RWPE1 (cell line): ENCODE data around the gene MAP2K6.

Experiments
- CTCF ChIA-PET: fragments of 350-600 bp; sonication (Branson Sonifier 250); formaldehyde crosslinking; extraction: SDS; loops from one replicate; lab custom pipeline; 2021; lab: Yijun Ruan, JAX
- POLR2A ChIA-PET: fragments of 400-600 bp; formaldehyde crosslinking; extraction: SDS; loops from one replicate; lab custom pipeline; 2020; ENCODE audit warnings: antibody characterized with exemption; ENCODE audit not compliant: low non-redundant PET; lab: Yijun Ruan, JAX
- DNase-seq: peaks from one replicate; pipeline ENCODE4 v3.0.0; 2012; ENCODE audit warnings: low spot score
- H3K27ac ChIP-seq: fragments of 450-650 bp; 2 replicates; pipeline ENCODE4 v1.5.1; 2017
- CTCF ChIP-seq: fragments of 450-650 bp; conservative IDR thresholded peaks from 2 replicates; pipeline ENCODE4 v1.5.1; 2017; ENCODE audit warnings: low read depth, mild to moderate bottlenecking

Gene MAP2K6

GRCh38 chr17:69579961-69580677 lies 165.6 kb downstream of the MAP2K6 start:
- H3K27ac ChIP-seq: no peak overlapping the region
- DNase-seq: no peak
- POLR2A ChIA-PET: no interaction called here
- CTCF ChIA-PET: interaction anchor here (0.6 kb wide), 1 partner anchor 598 kb away, joined by 3 read pairs; no protein-coding TSS in a partner anchor
- TF ChIP-seq CTCF: no peak

- no peak for DNase-seq
- H3K27ac ChIP-seq: no peak overlapping the region
- POLR2A ChIA-PET: no interaction called here
- TF ChIP-seq CTCF: no peak
- CTCF ChIA-PET: interaction anchor here (0.7 kb wide), 1 partner anchor 51 kb away, joined by 4 read pairs; no protein-coding TSS in a partner anchor
Measured at GRCh38 chr17:69581061-69581961, 166.8 kb downstream of the MAP2K6 start.

GRCh38 chr17:69588316-69588715 lies 173.8 kb downstream of the MAP2K6 start:
- ChIA-PET CTCF (interaction anchor here (0.8 kb wide), 1 partner anchor 554 kb away, joined by 3 read pairs; no protein-coding TSS in a partner anchor), POLR2A (no interaction called here)
- H3K27ac ChIP-seq: no peak overlapping the region
- DNase-seq: no peak
- no peak for TF ChIP-seq CTCF

GRCh38 chr17:69588827-69589239 lies 174.3 kb downstream of the MAP2K6 start:
- no peak overlapping the region for H3K27ac ChIP-seq
- POLR2A ChIA-PET: no interaction called here
- no peak for DNase-seq
- TF ChIP-seq CTCF: no peak
- CTCF ChIA-PET: interaction anchor here (0.8 kb wide), 1 partner anchor 555 kb away, joined by 3 read pairs; no protein-coding TSS in a partner anchor

- POLR2A ChIA-PET: no interaction called here
- no peak for TF ChIP-seq CTCF
- H3K27ac ChIP-seq: no peak overlapping the region
- no peak for DNase-seq
- CTCF ChIA-PET: interaction anchor here (0.7 kb wide), 1 partner anchor 240 kb away, joined by 5 read pairs; no protein-coding TSS in a partner anchor
Measured at GRCh38 chr17:69590671-69591070, 176.2 kb downstream of the MAP2K6 start.

GRCh38 chr17:69592692-69593350 lies 178.3 kb downstream of the MAP2K6 start:
- TF ChIP-seq CTCF: no peak
- CTCF ChIA-PET: no interaction called here
- POLR2A ChIA-PET: no interaction called here
- no peak overlapping the region for H3K27ac ChIP-seq
- no peak for DNase-seq
